NCI-H2227 treated with DMSO at 0.1 percent for 48 hours (cell line): ENCODE results near the gene LONRF3.

Source experiments
- DNase-seq: peaks from one replicate; lab custom pipeline; 2025; lab: John Stamatoyannopoulos, UW

LONRF3 gene

GRCh38 chrX:119036107-119037029 lies 62.0 kb downstream of the LONRF3 start:
- DNase-seq, result no peak

GRCh38 chrX:119040432-119040831 lies 66.0 kb downstream of the LONRF3 start:
- no peak for DNase-seq

- no peak for DNase-seq
Observed at GRCh38 chrX:119041175-119041574, 66.8 kb downstream of the LONRF3 start.

GRCh38 chrX:119042040-119042439 lies 67.6 kb downstream of the LONRF3 start:
- no peak for DNase-seq

- DNase-seq, result no peak
Observed at GRCh38 chrX:119042996-119043395, 68.6 kb downstream of the LONRF3 start.

- DNase-seq, result no peak
Observed at GRCh38 chrX:119045884-119046283, 71.5 kb downstream of the LONRF3 start.

- no peak for DNase-seq
Observed at GRCh38 chrX:119055687-119056086, 81.3 kb downstream of the LONRF3 start.

GRCh38 chrX:119062750-119063374 lies 88.4 kb downstream of the LONRF3 start:
- peak; percentile 32 for DNase-seq

GRCh38 chrX:119063428-119063827 lies 89.0 kb downstream of the LONRF3 start:
- no peak for DNase-seq

GRCh38 chrX:119067023-119067739 lies 92.8 kb downstream of the LONRF3 start:
- peak; percentile 50 for DNase-seq
